Neuronal stem cell (in vitro differentiated cells): Measurements from ENCODE around the gene FRMD8.

Source experiments
- DNase-seq: peaks from one replicate; pipeline ENCODE4 v3.0.0-alpha.2; 2013; ENCODE audit warnings: low spot score
- H2AFZ ChIP-seq: one replicate; pipeline ENCODE4 v1.6.1; 2013; ENCODE audit warnings: mild to moderate bottlenecking, low read length, inconsistent platforms
- H2AK5ac ChIP-seq: 2 replicates; pipeline ENCODE4 v1.6.1; 2013; ENCODE audit warnings: low read depth, mild to moderate bottlenecking, inconsistent platforms, low read length, moderate library complexity, mixed read lengths
- H2BK120ac ChIP-seq: 2 replicates; pipeline ENCODE4 v1.6.1; 2013; ENCODE audit warnings: low read depth, mild to moderate bottlenecking, inconsistent platforms, low read length, moderate library complexity, mixed read lengths
- H2BK12ac ChIP-seq: one replicate; pipeline ENCODE4 v1.6.1; 2013; ENCODE audit warnings: low read length, inconsistent platforms
- H2BK15ac ChIP-seq: 2 replicates; pipeline ENCODE4 v1.6.1; 2013; ENCODE audit warnings: mild to moderate bottlenecking, low read length, inconsistent platforms, mixed read lengths
- H2BK5ac ChIP-seq: one replicate; pipeline ENCODE4 v1.6.1; 2013; ENCODE audit warnings: inconsistent platforms, mild to moderate bottlenecking, low read length, moderate library complexity
- H3K14ac ChIP-seq: one replicate; pipeline ENCODE4 v1.6.1; 2013; ENCODE audit warnings: low read length, inconsistent platforms
- H3K18ac ChIP-seq: 2 replicates; pipeline ENCODE4 v1.6.1; 2013; ENCODE audit warnings: low read length, inconsistent platforms
- H3K23ac ChIP-seq: 2 replicates; pipeline ENCODE4 v1.6.1; 2013; ENCODE audit warnings: low read depth, mild to moderate bottlenecking, mixed read lengths, low read length, inconsistent platforms; ENCODE audit not compliant: poor library complexity
- H3K27ac ChIP-seq: replicated peaks from 3 replicates; pipeline ENCODE4 v1.5.1; 2013; ENCODE audit warnings: low read length, inconsistent platforms
- H3K27me3 ChIP-seq, 3 experiments: 2 replicates each; pipeline ENCODE4 v1.6.1; 2013; ENCODE audit warnings: low read length in 3 of 3, mild to moderate bottlenecking in 2 of 3, inconsistent platforms in 1 of 3, low read depth in 1 of 3, mixed read lengths in 1 of 3, moderate library complexity in 1 of 3; ENCODE audit not compliant: control insufficient read depth in 3 of 3, insufficient read depth in 3 of 3
- H3K36me3 ChIP-seq, 2 donors: replicated peaks in 1 of 2; 2 replicates each; pipeline ENCODE4 v1.6.1; 2013; ENCODE audit warnings: low read length in 2 of 2; ENCODE audit not compliant: control insufficient read depth in 2 of 2, insufficient read depth in 2 of 2
- H3K4ac ChIP-seq: 2 replicates; pipeline ENCODE4 v1.6.1; 2013; ENCODE audit warnings: inconsistent platforms, mild to moderate bottlenecking, low read length, moderate library complexity
- H3K4me1 ChIP-seq, 2 donors: 1 replicate in 1 of 2; 2 replicates in 1 of 2; pipeline ENCODE4 v1.6.1; 2013; ENCODE audit warnings: low read length in 2 of 2, low read depth in 1 of 2; ENCODE audit not compliant: control insufficient read depth in 2 of 2, insufficient read depth in 1 of 2
- H3K4me2 ChIP-seq: one replicate; pipeline ENCODE4 v1.6.1; 2013; ENCODE audit warnings: mild to moderate bottlenecking, low read length, inconsistent platforms; ENCODE audit not compliant: insufficient read depth, poor library complexity, severe bottlenecking
- H3K4me3 ChIP-seq, 2 donors: 2 replicates each; pipeline ENCODE4 v1.5.1; 2013; ENCODE audit warnings: low read length in 2 of 2, mild to moderate bottlenecking in 2 of 2, inconsistent platforms in 1 of 2, moderate library complexity in 1 of 2
- H3K79me1 ChIP-seq: one replicate; pipeline ENCODE4 v1.6.1; 2013; ENCODE audit warnings: low read depth, mild to moderate bottlenecking, inconsistent platforms, low read length, moderate library complexity
- H3K9ac ChIP-seq: one replicate; pipeline ENCODE4 v1.6.1; 2013; ENCODE audit warnings: mild to moderate bottlenecking, low read depth, low read length, inconsistent platforms; ENCODE audit not compliant: poor library complexity
- H3K9me3 ChIP-seq, 2 donors: replicated peaks in 1 of 2; 2 replicates each; pipeline versions ENCODE3 to v1.6.1; 2013; ENCODE audit warnings: low read length in 2 of 2, mild to moderate bottlenecking in 2 of 2, inconsistent platforms in 1 of 2, low read depth in 1 of 2, mixed read lengths in 1 of 2, moderate library complexity in 1 of 2; ENCODE audit not compliant: control insufficient read depth in 2 of 2, insufficient read depth in 1 of 2
- H4K8ac ChIP-seq: one replicate; pipeline ENCODE4 v1.6.1; 2013; ENCODE audit warnings: low read depth, mild to moderate bottlenecking, inconsistent platforms, low read length, moderate library complexity
- H4K91ac ChIP-seq: one replicate; pipeline ENCODE4 v1.6.1; 2013; ENCODE audit warnings: low read length, low read depth, mild to moderate bottlenecking, inconsistent platforms; ENCODE audit not compliant: poor library complexity
- WGBS, 2 donors: extraction: QIAGEN DNeasy Blood & Tissue Kit; methylation state at CpG; one replicate each; pipeline ENCODE4 v1.1.7; 2013; ENCODE audit warnings: missing lambda C conversion rate in 2 of 2, mixed read lengths in 1 of 2; ENCODE audit not compliant: insufficient read length in 2 of 2, insufficient replicate concordance in 1 of 2; ENCODE audit errors: extremely low coverage in 2 of 2; 5-methylcytosine and 5-hydroxymethylcytosine counted together

The FRMD8 gene

DNA sequence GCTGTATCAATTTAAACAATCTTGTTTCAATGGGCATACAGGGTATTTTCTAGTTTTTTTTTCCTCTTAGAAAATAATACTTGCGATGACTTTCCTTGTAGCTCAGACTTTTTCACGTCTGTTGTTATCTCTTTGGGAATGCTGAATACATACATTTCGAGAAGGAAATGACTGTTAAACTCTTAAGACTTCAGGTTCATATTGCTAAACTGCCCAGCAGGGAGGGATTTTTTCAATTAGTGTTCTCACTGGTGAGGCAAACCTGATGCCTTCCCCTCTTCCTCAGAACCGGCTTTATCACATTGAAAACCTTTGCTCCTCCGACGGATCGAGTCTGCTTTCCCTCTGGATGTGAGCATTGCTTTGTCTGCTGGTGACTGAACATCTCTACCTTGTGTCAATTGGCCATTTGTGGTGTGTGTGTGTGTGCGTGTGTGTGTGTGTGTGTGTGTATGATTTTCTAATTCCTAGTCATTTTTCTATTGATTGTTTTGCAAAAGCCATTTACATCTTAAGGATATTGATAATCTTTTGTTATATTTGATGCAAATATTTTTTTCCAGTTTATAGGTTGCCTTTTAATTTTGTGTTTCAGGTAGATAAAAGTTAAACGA is 42.7 kb downstream of the FRMD8 start:
- Histone ChIP-seq H3K14ac (no peak overlapping the region), H3K27ac (no peak overlapping the region), H2AFZ (no peak overlapping the region), H3K4me2 (no peak overlapping the region), H3K9ac (no peak overlapping the region), H3K4ac (no peak overlapping the region), H3K4me1 (peaks cover 11 to 40% of the 10 kb centered on the region in 2 donors), H2BK12ac (no peak overlapping the region), H3K18ac (no peak overlapping the region), H3K79me1 (no peaks in the 10 kb centered on the region), H4K8ac (no peak overlapping the region), H2BK5ac (no peak overlapping the region), H3K4me3 (peak overlapping the region in 1 of 2 donors; percentile 26), H3K9me3 (no peaks in the 10 kb centered on the region), H4K91ac (no peak overlapping the region), H3K36me3 (peaks cover 3 to 99% of the 10 kb centered on the region in 2 donors), H2AK5ac (no peak overlapping the region), H2BK120ac (no peak overlapping the region), H3K23ac (no peak overlapping the region), H2BK15ac (no peak overlapping the region), H3K27me3 (no peaks in the 10 kb centered on the region)
- no peak for DNase-seq
- WGBS, 2 donors, result no CpG with 5 or more reads among the region's 9 CpGs

DNA sequence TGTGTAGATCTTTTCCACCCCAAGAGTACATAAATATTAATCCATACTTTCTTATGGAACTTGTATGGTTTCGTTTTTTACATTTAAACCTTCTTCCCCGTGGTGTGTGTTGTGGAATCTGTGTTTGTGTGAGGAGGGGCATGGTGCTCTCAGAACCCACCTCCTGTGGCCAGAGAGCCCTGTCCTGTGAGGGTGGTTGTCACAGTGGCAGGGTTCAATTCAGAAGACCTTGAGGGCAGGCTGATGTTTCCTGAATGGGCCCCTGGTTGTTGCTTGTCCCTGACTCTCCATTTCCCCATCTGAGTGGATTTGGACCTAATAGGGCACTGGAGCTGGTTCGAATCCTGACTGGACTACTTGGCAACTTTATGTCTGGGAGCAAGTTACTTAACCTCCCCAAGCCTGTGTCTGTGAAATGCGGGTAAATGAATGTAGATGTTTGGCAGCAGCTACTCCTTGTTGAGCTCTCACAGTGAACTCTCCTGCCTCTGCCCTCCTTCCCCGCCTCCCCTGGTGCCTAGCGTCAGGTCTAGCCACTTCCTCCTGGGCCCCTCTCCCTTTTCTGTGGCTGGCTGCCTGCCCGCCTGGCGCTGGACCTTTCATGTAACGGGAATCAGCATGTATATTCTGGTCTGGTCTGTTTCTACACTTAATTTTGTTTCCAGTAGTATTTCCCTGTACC is 43.4 kb downstream of the FRMD8 start:
- no peaks in the 10 kb centered on the region for H3K27me3 ChIP-seq
- no peak overlapping the region for H2BK120ac ChIP-seq
- H3K9me3 ChIP-seq, result no peaks in the 10 kb centered on the region
- H2BK5ac ChIP-seq, result no peak overlapping the region
- H2AFZ ChIP-seq, result no peak overlapping the region
- no peak for DNase-seq
- no peak overlapping the region for H3K14ac ChIP-seq
- no peak overlapping the region for H3K27ac ChIP-seq
- H2BK12ac ChIP-seq, result no peak overlapping the region
- peak overlapping the region; percentile 30 for H3K18ac ChIP-seq
- H2BK15ac ChIP-seq, result no peak overlapping the region
- H3K4me1 ChIP-seq, result peaks cover 5 to 41% of the 10 kb centered on the region in 2 donors
- no CpG with 5 or more reads among the region's 9 CpGs for WGBS, 2 donors
- no peak overlapping the region for H4K91ac ChIP-seq
- H3K36me3 ChIP-seq, result peaks cover 3 to 99% of the 10 kb centered on the region in 2 donors
- H2AK5ac ChIP-seq, result no peak overlapping the region
- H3K79me1 ChIP-seq, result no peaks in the 10 kb centered on the region
- no peak overlapping the region for H4K8ac ChIP-seq
- peak overlapping the region; percentile 4 for H3K9ac ChIP-seq
- H3K4me3 ChIP-seq, result peak overlapping the region in 1 of 2 donors; percentile 14
- H3K23ac ChIP-seq, result no peak overlapping the region
- no peak overlapping the region for H3K4me2 ChIP-seq
- H3K4ac ChIP-seq, result no peak overlapping the region

DNA sequence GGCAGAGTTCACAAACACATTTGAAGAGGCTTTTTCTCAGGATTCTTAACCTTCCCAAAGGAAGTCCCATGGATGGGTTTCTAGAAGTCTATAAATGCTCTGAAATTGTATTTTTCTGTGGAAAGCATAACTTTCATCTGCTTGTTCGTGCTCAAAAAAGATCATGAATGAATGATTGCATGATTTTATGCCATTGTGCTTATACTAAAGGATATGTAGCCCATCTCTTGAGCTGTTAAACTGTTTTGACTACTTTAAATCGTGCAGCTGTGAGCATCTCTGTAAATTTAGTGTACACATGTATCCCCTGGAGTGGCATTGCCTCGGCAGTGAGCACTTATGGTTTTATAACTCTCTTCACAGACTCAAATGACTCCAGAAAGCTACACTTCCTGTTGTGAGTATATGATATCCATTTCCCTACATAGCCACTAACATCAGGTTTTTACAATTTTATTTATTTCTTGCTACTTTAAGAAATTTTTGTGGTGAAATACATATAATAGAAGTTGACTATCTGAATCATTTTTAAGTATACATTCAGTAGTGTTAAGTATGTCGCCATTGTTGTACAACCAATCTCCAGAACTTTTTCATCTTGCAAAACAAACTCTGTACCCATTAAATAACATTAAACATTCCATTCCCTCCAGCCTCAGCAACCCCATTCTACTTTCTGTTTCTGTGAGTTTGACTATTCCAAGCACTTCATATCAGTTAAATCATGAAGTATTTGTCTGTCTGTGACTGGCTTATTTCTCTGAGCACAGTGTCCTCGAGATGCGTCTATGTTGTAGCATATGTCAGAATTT is 44.2 kb downstream of the FRMD8 start:
- Histone ChIP-seq H3K18ac (no peak overlapping the region), H2AK5ac (no peak overlapping the region), H3K27ac (no peak overlapping the region), H2BK15ac (no peak overlapping the region), H3K36me3 (peaks cover 4 to 99% of the 10 kb centered on the region in 2 donors), H3K14ac (no peak overlapping the region), H3K9ac (no peak overlapping the region), H4K91ac (no peak overlapping the region), H3K4me3 (peak overlapping the region in 1 of 2 donors; percentile 14), H3K4me1 (peaks cover 3 to 41% of the 10 kb centered on the region in 2 donors), H3K4ac (no peak overlapping the region), H2BK12ac (no peak overlapping the region), H2BK120ac (no peak overlapping the region), H2AFZ (no peak overlapping the region), H2BK5ac (no peak overlapping the region), H3K23ac (no peak overlapping the region), H3K9me3 (no peaks in the 10 kb centered on the region), H4K8ac (no peak overlapping the region), H3K79me1 (no peaks in the 10 kb centered on the region), H3K4me2 (no peak overlapping the region), H3K27me3 (no peaks in the 10 kb centered on the region)
- no peak for DNase-seq
- WGBS, 2 donors, result no CpG with 5 or more reads among the region's 6 CpGs
